GM12873 (cell line): ENCODE results near the gene ELMO1.
A peak's percentile ranks its signal among the peaks of the same experiment; 100 is the strongest.

ENCODE experiments used
- CTCF ChIP-seq: IDR thresholded peaks from 2 replicates; pipeline ENCODE4 v1.5.1; 2012; ENCODE audit warnings: low read depth, mild to moderate bottlenecking, moderate library complexity, low read length, control low read depth; ENCODE audit not compliant: insufficient read depth; ENCODE audit errors: missing control alignments

The ELMO1 gene

GRCh38 chr7:37211097-37211880, 237.4 kb downstream of the ELMO1 start:
- no peak for TF ChIP-seq CTCF

DNA sequence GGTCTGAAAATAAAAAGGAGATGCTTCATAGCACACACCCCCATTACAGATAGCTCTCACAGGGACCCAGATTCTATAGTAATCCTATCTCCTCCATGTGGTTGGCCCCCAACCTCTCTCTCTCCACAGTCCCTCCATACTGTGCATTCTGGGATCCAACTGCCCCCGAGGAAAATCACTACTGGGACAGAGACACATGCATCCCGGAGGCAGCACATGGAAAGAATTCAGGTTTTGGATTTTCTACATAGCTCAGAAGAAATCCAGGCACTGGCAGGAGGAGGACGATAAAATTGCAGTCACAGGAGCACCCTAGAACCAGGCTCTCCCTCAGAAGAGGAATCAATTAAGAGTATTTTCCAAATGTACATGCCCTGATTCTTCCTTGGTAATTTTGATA, 239.5 kb downstream of the ELMO1 start:
- no peak for TF ChIP-seq CTCF

DNA sequence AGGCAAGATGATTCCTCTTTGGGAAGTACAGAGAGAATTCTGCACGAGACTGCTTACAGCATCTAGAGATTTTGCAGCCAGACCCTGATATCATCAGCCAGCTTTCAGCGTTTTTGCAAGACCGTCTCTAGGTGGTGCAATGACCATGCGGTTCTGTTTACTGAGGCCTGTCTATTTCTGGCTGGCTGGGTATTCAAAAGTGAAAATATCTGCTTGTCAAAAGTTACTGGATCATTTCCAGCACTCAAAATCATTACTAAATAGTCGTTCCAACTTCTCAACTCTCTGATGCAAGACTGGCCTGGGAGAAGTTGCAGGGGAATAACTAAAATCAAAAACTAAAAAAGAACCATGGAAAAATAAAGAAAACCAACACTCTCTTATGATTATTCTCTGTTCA, 240.1 kb downstream of the ELMO1 start:
- peak; percentile 72 for TF ChIP-seq CTCF

DNA sequence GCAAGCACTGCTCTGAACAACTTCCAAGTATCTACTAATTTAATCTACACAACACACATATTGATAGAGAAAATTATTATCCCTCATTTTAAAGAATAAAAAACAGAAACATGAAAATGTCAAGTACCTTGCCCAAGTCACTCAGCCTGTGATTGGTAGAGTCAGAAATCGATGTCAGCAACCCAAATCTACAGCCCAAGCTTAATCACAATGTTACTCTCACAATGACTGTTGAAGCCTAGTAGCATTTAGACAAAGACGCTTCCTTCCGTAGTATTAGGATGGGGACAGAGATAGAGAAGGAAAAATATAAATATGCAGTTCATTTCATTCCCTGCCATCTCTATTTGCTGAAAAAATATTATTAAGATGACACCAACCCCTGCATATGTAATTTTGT, 242.5 kb downstream of the ELMO1 start:
- no peak for TF ChIP-seq CTCF

- TF ChIP-seq CTCF, result no peak
Measured at GRCh38 chr7:37205451-37205850, 243.2 kb downstream of the ELMO1 start.

DNA sequence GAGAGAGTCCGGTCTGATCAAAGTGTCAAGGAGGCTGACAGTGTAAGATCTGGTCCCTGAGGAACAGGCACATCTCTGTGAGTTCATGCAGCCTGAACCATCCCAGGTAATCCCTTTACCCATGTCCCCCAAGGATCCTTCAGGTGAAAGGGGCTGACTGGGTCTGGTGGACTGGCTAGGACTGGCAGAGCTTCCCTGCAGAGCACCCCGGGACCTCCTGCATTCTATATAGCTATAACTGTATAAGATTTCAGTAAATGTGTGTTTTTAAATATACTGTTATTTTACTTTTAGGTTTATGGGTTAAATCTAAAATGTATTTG, 246.8 kb downstream of the ELMO1 start:
- TF ChIP-seq CTCF, result no peak

GRCh38 chr7:37201003-37201875, 247.4 kb downstream of the ELMO1 start:
- peak; percentile 84 for TF ChIP-seq CTCF
